Activated naive CD4-positive, alpha-beta T cell treated with anti-CD3 and anti-CD28 coated beads for 36 hours (primary cell): ENCODE measurements around the gene NOTCH2. TPM values are rescaled to one million over a fixed set of nuclear protein-coding genes. Genes with fewer than 3 reads are reported as not detected.

Experiments used
- CTCF ChIA-PET: fragments of 350-600 bp; sonication (Branson Sonifier 250); formaldehyde crosslinking; loops from one replicate; lab custom pipeline; 2021; ENCODE audit warnings: antibody characterized with exemption; lab: Charles Lee
- DNase-seq: peaks from one replicate; pipeline ENCODE4 v3.0.0-alpha.2; 2020
- H3K27ac Mint-ChIP-seq: one replicate; pipeline ENCODE4 v1.8.0; 2021; ENCODE audit warnings: mild to moderate bottlenecking, mixed read lengths
- H3K27me3 Mint-ChIP-seq: one replicate; pipeline ENCODE4 v1.8.0; 2021; ENCODE audit warnings: low read depth, mixed read lengths
- H3K36me3 Mint-ChIP-seq: one replicate; pipeline ENCODE4 v1.8.0; 2021; ENCODE audit warnings: low read depth, mixed read lengths
- H3K4me1 Mint-ChIP-seq: one replicate; pipeline ENCODE4 v1.8.0; 2021; ENCODE audit warnings: low read depth, mixed read lengths
- H3K4me3 Mint-ChIP-seq: one replicate; pipeline ENCODE4 v1.8.0; 2021; ENCODE audit warnings: mild to moderate bottlenecking, moderate library complexity, mixed read lengths
- H3K9me3 Mint-ChIP-seq: one replicate; pipeline ENCODE4 v1.8.0; 2021; ENCODE audit warnings: mixed read lengths
- intact Hi-C: fragments of 100-400 bp; cut with micrococcal nuclease; formaldehyde crosslinking; loops from one replicate; pipeline ENCODE4 v1.15.1; 2023
- total RNA-seq, 2 experiments: library from RNA; stranded (reverse); gene quantifications; one replicate each; pipeline ENCODE4 v1.2.3, GENCODE V29; 2021

The NOTCH2 gene
- total RNA-seq, 2 experiments from 2014 or later: 43.9 to 45.6 TPM

DNA sequence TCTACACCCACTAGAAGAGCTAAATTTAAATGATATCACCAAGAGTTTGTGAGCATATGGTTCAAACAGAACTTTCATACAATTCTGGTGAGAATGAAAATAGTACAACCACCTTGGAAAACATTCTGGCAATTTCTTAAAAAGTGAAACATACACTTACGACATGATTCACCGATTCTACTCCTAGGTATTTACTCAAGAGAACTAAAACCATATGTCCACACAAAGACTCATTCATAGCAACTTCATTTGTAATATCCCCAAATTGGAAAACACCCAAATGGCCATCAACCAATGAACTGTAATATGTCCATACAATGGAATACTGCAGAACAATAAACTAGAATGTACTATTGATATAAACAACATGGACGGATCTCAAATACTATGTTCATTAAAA, 122.0 kb downstream of the NOTCH2 start:
- H3K27me3 Mint-ChIP-seq: no peaks in the 10 kb centered on the region
- intact Hi-C loops: no loop called here

DNA sequence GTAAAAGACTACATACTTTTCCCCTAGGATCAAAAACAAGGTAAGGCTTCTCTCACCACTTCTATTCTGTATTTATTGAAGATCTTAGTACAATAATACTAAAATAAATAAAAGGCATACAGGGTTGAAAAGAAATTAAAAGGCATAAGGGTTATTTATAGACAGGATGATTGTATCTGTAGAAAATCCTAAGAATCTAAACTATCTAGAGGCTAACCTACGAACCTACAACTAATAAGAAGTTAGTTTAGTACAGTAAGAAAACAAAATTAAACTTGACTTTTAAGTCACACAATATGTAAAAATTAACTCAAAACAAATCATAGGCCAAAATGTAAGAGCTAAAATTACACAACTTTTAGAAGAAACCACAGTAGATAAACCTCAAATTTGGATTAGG, 122.7 kb downstream of the NOTCH2 start:
- CTCF ChIA-PET: no interaction called here
- intact Hi-C loops: no loop called here
- peaks cover 2% of the 10 kb centered on the region for H3K4me1 Mint-ChIP-seq
- peaks cover 9% of the 10 kb centered on the region for H3K36me3 Mint-ChIP-seq
- H3K4me3 Mint-ChIP-seq: no peak overlapping the region
- no peak overlapping the region for H3K27ac Mint-ChIP-seq
- H3K9me3 Mint-ChIP-seq: no peaks in the 10 kb centered on the region
- DNase-seq: no peak
- no peaks in the 10 kb centered on the region for H3K27me3 Mint-ChIP-seq

More for the DNA sequence above, 122.0 kb downstream of the NOTCH2 start:
- Mint-ChIP-seq H3K36me3 (peaks cover 14% of the 10 kb centered on the region), H3K9me3 (no peaks in the 10 kb centered on the region), H3K4me3 (no peak overlapping the region), H3K27ac (no peak overlapping the region), H3K4me1 (no peaks in the 10 kb centered on the region)
- CTCF ChIA-PET: interaction anchor here (0.6 to 1.6 kb wide), 3 partner anchors 13 to 65 kb away, joined by 3 to 7 read pairs (median 5); no protein-coding TSS in a partner anchor
- no peak for DNase-seq

DNA sequence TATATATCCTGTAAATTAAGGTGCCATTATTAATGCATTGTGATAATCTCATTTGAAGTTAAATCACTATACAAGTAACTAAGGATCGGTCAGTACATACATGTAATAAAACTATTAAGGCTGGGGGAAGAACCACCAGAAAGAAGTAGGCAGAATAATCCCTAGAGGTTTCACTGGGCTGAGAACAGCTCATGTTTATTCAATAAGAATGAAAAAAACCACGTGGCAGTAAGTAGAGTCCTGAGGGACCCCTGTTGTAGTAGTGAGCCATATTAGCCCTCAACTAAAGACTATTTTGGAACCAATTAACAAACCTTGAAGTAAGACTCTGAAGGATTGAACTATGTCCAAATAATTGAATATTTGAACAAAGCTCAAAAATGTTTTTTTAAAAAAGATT, 126.2 kb downstream of the NOTCH2 start:
- H3K4me3 Mint-ChIP-seq: no peak overlapping the region
- intact Hi-C loops: loop anchor here (5.0 kb wide), 1 partner anchor 219 kb away; no protein-coding TSS in a partner anchor
- H3K9me3 Mint-ChIP-seq: no peaks in the 10 kb centered on the region
- peaks cover 8% of the 10 kb centered on the region for H3K4me1 Mint-ChIP-seq
- CTCF ChIA-PET: interaction anchor here (1.1 to 1.7 kb wide), 2 partner anchors 16 to 73 kb away, joined by 3 to 5 read pairs; no protein-coding TSS in a partner anchor
- H3K36me3 Mint-ChIP-seq: peaks cover 9% of the 10 kb centered on the region
- DNase-seq: no peak
- no peak overlapping the region for H3K27ac Mint-ChIP-seq
- no peaks in the 10 kb centered on the region for H3K27me3 Mint-ChIP-seq

DNA sequence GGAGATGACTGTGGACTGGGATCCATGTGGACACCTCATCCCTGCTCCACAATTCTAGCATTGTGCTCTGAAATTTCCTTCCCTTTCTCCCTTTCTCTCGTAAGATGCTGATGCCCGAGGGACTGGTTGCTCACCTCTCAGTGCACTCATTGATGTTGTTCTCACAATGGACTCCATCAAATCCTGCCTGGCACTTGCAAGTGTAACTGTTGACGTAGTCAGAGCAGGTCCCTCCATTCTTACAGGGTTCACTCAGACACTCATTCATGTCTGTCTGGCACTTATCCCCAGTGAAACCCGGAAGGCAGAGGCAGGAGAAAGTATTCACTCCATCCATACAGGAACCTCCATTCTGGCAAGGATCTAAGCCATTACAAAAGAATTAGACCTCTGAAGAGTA, 128.1 kb downstream of the NOTCH2 start:
- DNase-seq: no peak
- Mint-ChIP-seq H3K4me1 (peaks cover 8% of the 10 kb centered on the region), H3K4me3 (no peak overlapping the region), H3K36me3 (peaks cover 20% of the 10 kb centered on the region), H3K27ac (no peak overlapping the region), H3K9me3 (no peaks in the 10 kb centered on the region), H3K27me3 (no peaks in the 10 kb centered on the region)
- intact Hi-C loops: loop anchor here (5.0 kb wide), 1 partner anchor 221 kb away; no protein-coding TSS in a partner anchor
- CTCF ChIA-PET: no interaction called here

DNA sequence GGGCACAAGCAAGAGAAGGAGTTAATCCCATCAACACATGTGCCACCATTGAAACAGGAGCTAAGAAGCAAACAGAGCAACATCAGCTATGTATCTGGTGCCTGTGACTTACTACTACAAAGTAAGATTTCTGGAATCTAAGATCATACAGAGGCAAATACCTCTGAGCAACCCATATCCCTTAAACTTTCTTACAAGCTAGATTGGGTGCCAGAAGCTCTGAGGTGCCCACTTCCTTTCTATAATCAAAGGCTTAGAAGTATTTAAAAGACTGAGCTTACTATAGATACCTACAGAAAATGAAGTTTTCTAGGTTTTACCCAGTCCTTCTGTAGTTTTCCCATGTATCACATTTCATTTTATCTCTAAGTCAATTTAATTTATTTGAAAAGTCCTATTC, 128.8 kb downstream of the NOTCH2 start:
- H3K9me3 Mint-ChIP-seq: no peaks in the 10 kb centered on the region
- H3K27me3 Mint-ChIP-seq: no peaks in the 10 kb centered on the region
- H3K4me3 Mint-ChIP-seq: no peak overlapping the region
- peaks cover 8% of the 10 kb centered on the region for H3K4me1 Mint-ChIP-seq
- peaks cover 25% of the 10 kb centered on the region for H3K36me3 Mint-ChIP-seq
- intact Hi-C loops: loop anchor here (5.0 kb wide), 1 partner anchor 222 kb away; no protein-coding TSS in a partner anchor
- no peak overlapping the region for H3K27ac Mint-ChIP-seq
- CTCF ChIA-PET: no interaction called here
- DNase-seq: no peak

DNA sequence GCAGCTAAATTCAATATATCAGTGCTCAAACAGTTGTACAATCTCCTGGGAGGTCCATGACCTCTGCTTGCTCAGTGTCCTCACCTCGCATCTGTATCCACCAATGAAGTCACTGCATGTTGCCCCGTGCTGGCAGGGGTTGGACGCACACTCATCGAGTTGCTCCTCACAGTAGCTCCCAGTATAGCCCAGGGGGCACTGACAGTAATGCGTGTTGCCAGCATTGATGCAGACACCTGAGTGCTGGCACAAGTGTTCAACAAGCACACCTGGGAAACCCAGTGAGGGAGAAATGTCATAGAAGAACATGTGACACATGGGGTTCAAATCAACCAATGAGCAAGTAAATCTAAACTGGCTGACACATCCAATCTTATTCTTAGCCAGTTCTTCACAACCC, 132.3 kb downstream of the NOTCH2 start:
- Mint-ChIP-seq H3K4me1 (peaks cover 8% of the 10 kb centered on the region), H3K27me3 (no peaks in the 10 kb centered on the region), H3K9me3 (peaks cover 11% of the 10 kb centered on the region), H3K4me3 (no peak overlapping the region), H3K36me3 (peaks cover 53% of the 10 kb centered on the region), H3K27ac (no peak overlapping the region)
- no peak for DNase-seq
- CTCF ChIA-PET: no interaction called here
- intact Hi-C loops: no loop called here

DNA sequence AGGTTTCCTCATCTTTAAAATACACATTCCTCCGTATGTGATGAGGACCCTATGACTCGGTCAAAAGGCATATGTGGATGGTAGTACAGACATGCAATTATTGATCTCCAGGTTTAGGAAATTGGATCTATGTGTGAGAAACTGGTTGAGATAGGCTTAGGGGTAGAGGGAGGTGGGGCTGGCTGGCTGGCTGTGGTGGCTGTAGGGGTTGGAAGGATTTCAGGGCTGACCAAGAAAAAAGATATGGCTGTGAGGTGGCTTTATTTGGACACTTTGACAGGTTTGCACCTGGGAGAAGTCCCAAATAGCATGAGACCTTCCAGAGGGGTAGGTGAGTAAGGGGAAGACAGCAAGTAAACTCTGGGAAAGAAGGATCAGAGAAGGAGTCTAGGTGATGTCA, 133.5 kb downstream of the NOTCH2 start:
- Mint-ChIP-seq H3K27ac (no peak overlapping the region), H3K4me1 (no peaks in the 10 kb centered on the region), H3K36me3 (peaks cover 56% of the 10 kb centered on the region), H3K9me3 (peaks cover 11% of the 10 kb centered on the region), H3K27me3 (no peaks in the 10 kb centered on the region), H3K4me3 (no peak overlapping the region)
- CTCF ChIA-PET: interaction anchor here (1.0 kb wide), 1 partner anchor 95 kb away, joined by 3 read pairs; no protein-coding TSS in a partner anchor
- no peak for DNase-seq
- intact Hi-C loops: no loop called here

DNA sequence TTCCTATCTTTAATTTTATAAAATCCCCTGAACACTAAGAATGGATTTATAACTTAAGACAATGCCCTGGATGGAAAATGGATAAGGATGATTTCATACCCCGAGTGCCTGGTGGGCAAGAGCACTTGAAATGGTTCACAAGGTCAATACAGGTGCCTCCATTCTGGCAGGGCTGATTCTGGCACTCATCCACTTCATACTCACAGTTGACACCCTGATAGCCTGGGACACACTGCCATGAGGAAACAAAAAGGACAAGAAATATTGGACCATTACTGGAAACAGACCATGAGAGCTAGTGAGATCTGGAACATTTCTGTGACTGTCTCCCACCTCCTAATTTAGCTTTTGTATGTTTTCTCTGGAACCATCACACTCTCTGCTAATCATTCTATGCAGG, 134.1 kb downstream of the NOTCH2 start:
- H3K4me1 Mint-ChIP-seq: no peaks in the 10 kb centered on the region
- H3K27me3 Mint-ChIP-seq: no peaks in the 10 kb centered on the region
- H3K9me3 Mint-ChIP-seq: peaks cover 11% of the 10 kb centered on the region
- H3K27ac Mint-ChIP-seq: no peak overlapping the region
- intact Hi-C loops: no loop called here
- peaks cover 56% of the 10 kb centered on the region for H3K36me3 Mint-ChIP-seq
- CTCF ChIA-PET: interaction anchor here (1.3 to 1.5 kb wide), 2 partner anchors 9 to 13 kb away, joined by 3 to 5 read pairs; no protein-coding TSS in a partner anchor
- no peak for DNase-seq
- no peak overlapping the region for H3K4me3 Mint-ChIP-seq

DNA sequence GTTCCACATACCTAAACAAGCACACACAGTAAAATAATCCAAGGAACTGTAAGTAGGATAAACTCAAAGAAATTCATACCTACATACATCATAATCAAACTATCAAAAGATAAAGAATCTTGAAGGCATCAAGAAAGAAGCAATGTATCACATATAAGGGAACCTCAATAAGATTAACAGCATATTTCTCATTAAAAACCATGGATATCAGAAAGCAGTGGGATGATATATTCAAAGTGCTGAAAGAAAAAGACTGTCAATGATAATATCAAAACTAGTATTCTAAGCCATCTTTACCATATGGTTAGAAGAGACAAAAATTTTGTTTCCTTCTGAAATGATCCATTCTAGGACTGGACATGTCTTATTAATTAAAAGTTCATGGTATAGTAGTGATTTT, 136.1 kb downstream of the NOTCH2 start:
- peaks cover 54% of the 10 kb centered on the region for H3K36me3 Mint-ChIP-seq
- H3K4me3 Mint-ChIP-seq: no peak overlapping the region
- peaks cover 11% of the 10 kb centered on the region for H3K9me3 Mint-ChIP-seq
- no peak overlapping the region for H3K27ac Mint-ChIP-seq
- CTCF ChIA-PET: no interaction called here
- no peaks in the 10 kb centered on the region for H3K27me3 Mint-ChIP-seq
- DNase-seq: no peak
- no peaks in the 10 kb centered on the region for H3K4me1 Mint-ChIP-seq
- intact Hi-C loops: no loop called here

DNA sequence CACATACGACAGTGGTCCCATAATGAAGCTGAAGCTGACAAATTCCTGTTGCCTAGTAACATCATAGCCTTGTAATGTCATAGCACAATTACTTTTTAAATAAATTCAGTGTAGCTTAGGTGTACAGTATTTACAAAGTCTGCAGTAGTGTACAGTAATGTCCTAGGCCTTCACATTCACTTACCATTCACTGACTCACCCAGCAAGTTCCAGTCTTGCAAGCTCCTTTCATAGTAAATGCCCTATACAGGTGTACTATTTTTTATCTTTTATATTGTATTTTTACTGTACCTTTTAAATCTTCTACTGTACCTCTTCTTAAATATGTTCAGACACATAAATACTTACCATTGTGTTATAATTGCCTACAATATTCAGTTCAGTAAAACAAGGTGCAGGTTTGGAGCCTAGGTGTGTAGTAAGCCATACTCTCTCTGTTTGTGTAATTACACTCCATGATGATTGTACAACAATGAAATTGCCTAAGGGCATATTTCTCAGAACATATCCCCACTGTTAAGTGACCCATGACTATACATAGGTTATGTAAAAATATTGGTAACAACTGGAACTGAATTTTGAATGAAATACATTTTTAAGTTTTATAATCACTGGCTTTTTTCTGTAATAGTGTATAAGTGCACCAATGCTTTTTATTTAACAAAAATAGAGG, 139.7 kb downstream of the NOTCH2 start:
- no peak overlapping the region for H3K27ac Mint-ChIP-seq
- H3K27me3 Mint-ChIP-seq: no peaks in the 10 kb centered on the region
- peaks cover 39% of the 10 kb centered on the region for H3K36me3 Mint-ChIP-seq
- CTCF ChIA-PET: interaction anchor here (2.1 kb wide), 1 partner anchor 19 kb away, joined by 6 read pairs; no protein-coding TSS in a partner anchor
- H3K9me3 Mint-ChIP-seq: peaks cover 11% of the 10 kb centered on the region
- no peak overlapping the region for H3K4me3 Mint-ChIP-seq
- no peaks in the 10 kb centered on the region for H3K4me1 Mint-ChIP-seq
- DNase-seq: no peak
- intact Hi-C loops: no loop called here

DNA sequence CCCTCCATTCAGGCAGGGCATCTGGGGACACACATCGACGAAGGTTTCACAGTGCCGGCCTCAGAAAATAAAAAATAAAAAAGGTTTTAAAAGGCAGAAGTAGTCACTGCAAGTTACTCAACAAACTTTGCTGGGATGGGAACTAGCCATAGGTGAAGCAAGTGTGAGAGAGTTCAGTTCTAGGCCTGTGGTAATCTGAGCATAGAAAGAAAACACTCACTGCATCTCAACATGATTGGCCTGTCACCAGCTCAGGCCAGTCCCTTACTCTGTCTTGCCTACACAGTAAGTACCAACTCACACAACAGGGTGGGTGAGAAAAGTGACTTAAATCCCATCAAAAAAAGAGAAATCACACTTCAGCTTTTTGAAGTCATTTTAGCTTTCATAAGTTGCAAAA, 142.9 kb downstream of the NOTCH2 start:
- CTCF ChIA-PET: interaction anchor here (0.7 to 2.1 kb wide), 5 partner anchors 8 to 155 kb away, joined by 3 to 6 read pairs (median 4); no protein-coding TSS in a partner anchor
- Mint-ChIP-seq H3K4me3 (no peak overlapping the region), H3K4me1 (no peaks in the 10 kb centered on the region), H3K9me3 (no peaks in the 10 kb centered on the region), H3K27ac (no peak overlapping the region), H3K36me3 (peaks cover 33% of the 10 kb centered on the region), H3K27me3 (no peaks in the 10 kb centered on the region)
- intact Hi-C loops: no loop called here
- no peak for DNase-seq

DNA sequence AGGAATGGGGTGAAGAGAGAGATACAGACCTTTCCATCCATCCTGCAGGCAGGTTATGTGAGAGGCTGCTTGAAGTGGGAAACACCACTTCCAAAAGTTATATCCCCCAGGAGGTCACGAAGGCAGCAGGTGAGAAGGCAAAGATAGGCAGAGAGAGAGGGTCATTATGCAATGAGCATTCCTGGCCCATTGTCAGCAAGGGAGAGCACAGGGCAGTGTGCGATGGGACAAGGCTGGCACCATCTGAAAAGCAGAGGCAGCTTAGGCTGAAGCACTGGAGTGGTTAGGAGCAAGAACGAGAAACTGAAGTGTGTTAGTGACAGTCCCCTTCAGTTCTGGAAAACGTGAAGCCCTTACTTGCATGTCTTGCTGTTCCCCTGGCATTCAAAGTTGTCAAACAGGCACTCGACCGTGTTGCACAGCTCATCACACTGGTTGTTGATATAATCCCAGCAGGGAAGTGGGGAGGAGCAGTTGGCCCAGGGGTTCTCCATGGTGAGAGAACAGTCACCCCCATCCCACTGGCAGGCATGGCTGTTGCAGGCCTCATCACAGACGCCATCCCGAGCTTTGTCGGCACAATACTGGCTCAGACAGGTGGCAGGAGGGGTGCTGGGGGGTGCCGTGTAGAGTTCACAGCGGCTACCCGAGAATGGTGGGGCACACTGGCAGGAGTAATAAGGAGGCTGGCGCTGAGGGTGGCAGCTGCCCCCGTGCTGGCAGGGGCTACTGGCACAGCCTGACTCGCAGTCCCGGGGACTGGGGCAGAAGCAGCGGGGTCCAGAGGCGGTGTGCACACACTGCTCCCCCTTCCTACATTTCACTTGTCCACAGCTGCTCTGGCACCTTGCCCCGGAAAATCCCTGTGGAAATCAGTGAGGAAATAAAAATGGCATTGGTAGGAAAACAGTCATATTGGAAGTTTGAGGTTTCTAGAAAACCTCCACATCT, 144.2 kb downstream of the NOTCH2 start:
- H3K4me1 Mint-ChIP-seq: no peaks in the 10 kb centered on the region
- H3K4me3 Mint-ChIP-seq: no peak overlapping the region
- H3K9me3 Mint-ChIP-seq: no peaks in the 10 kb centered on the region
- no peak overlapping the region for H3K27ac Mint-ChIP-seq
- no peak for DNase-seq
- CTCF ChIA-PET: interaction anchor here (0.9 to 1.5 kb wide), 2 partner anchors 10 to 55 kb away, joined by 3 read pairs; no protein-coding TSS in a partner anchor
- H3K36me3 Mint-ChIP-seq: peaks cover 35% of the 10 kb centered on the region
- intact Hi-C loops: no loop called here
- no peaks in the 10 kb centered on the region for H3K27me3 Mint-ChIP-seq
